GM19193 (cell line): ENCODE results near the gene TADA2B.

Experiments
- POLR2A ChIP-seq: IDR thresholded peaks from 4 replicates; pipeline ENCODE4 v1.6.1; 2011; ENCODE audit not compliant: insufficient read depth, insufficient read length; ENCODE audit errors: extremely low read depth

Gene TADA2B

GRCh38 chr4:7045961-7046921 is 3.1 kb downstream of the TADA2B start:
- no peak for TF ChIP-seq POLR2A

GRCh38 chr4:7046971-7047370 is 3.8 kb downstream of the TADA2B start:
- TF ChIP-seq POLR2A: no peak

GRCh38 chr4:7048642-7049041 is 5.5 kb downstream of the TADA2B start:
- no peak for TF ChIP-seq POLR2A

- no peak for TF ChIP-seq POLR2A
Observed at GRCh38 chr4:7049295-7049694, 6.1 kb downstream of the TADA2B start.

- TF ChIP-seq POLR2A: no peak
Observed at GRCh38 chr4:7049739-7050138, 6.6 kb downstream of the TADA2B start.

- TF ChIP-seq POLR2A: no peak
Observed at GRCh38 chr4:7050481-7051143, 7.4 kb downstream of the TADA2B start.

- TF ChIP-seq POLR2A: no peak
Observed at GRCh38 chr4:7051144-7051495, 7.9 kb downstream of the TADA2B start.

- TF ChIP-seq POLR2A: no peak
Observed at GRCh38 chr4:7051905-7052304, 8.7 kb downstream of the TADA2B start.

GRCh38 chr4:7052313-7052712 is 9.1 kb downstream of the TADA2B start:
- TF ChIP-seq POLR2A: no peak

- TF ChIP-seq POLR2A: no peak
Observed at GRCh38 chr4:7052923-7053715, 9.9 kb downstream of the TADA2B start.

GRCh38 chr4:7054106-7054880 is 11.1 kb downstream of the TADA2B start:
- TF ChIP-seq POLR2A: no peak

GRCh38 chr4:7055111-7055989 is 12.2 kb downstream of the TADA2B start:
- TF ChIP-seq POLR2A: no peak

GRCh38 chr4:7055990-7056325 is 12.8 kb downstream of the TADA2B start:
- TF ChIP-seq POLR2A: no peak

GRCh38 chr4:7058792-7059191 is 15.6 kb downstream of the TADA2B start:
- TF ChIP-seq POLR2A: no peak
